Measurements from ENCODE around the gene A3GALT2.

A3GALT2 gene

GRCh38 chr1:33350611-33351280 lies 29.8 kb upstream of the A3GALT2 start:
- DNase-seq (ENCODE audit: low read depth), result no peak

GRCh38 chr1:33349778-33350610 lies 29.1 kb upstream of the A3GALT2 start:
- peak; percentile 89 for DNase-seq (ENCODE audit: low read depth)

GRCh38 chr1:33349081-33349759 lies 28.3 kb upstream of the A3GALT2 start:
- peak; percentile 55 for DNase-seq (ENCODE audit: low read depth)

- DNase-seq (ENCODE audit: low read depth), result peak; percentile 52
These were observed 27.8 kb upstream of the A3GALT2 start for GRCh38 chr1:33348676-33349080.

GRCh38 chr1:33348194-33348593 lies 27.3 kb upstream of the A3GALT2 start:
- DNase-seq (ENCODE audit: low read depth), result peak; percentile 65

GRCh38 chr1:33347650-33347992 lies 26.7 kb upstream of the A3GALT2 start:
- DNase-seq (ENCODE audit: low read depth), result peak; percentile 71

- DNase-seq (ENCODE audit: low read depth), result peak; percentile 98
These were observed 26.2 kb upstream of the A3GALT2 start for GRCh38 chr1:33346927-33347649.

- DNase-seq (ENCODE audit: low read depth), result no peak
These were observed 25.6 kb upstream of the A3GALT2 start for GRCh38 chr1:33346533-33346926.

- no peak for DNase-seq (ENCODE audit: low read depth)
These were observed 24.1 kb upstream of the A3GALT2 start for GRCh38 chr1:33344896-33345560.

- no peak for DNase-seq (ENCODE audit: low read depth)
These were observed 22.6 kb upstream of the A3GALT2 start for GRCh38 chr1:33343539-33343938.

- DNase-seq (ENCODE audit: low read depth), result peak; percentile 98
These were observed 21.3 kb upstream of the A3GALT2 start for GRCh38 chr1:33342041-33342723.

- DNase-seq (ENCODE audit: low read depth), result peak; percentile 23
These were observed 20.3 kb upstream of the A3GALT2 start for GRCh38 chr1:33341190-33341589.

GRCh38 chr1:33339413-33339812 lies 18.5 kb upstream of the A3GALT2 start:
- peak; percentile 39 for DNase-seq (ENCODE audit: low read depth)

GRCh38 chr1:33338440-33339211 lies 17.7 kb upstream of the A3GALT2 start:
- peak; percentile 70 for DNase-seq (ENCODE audit: low read depth)

- no peak for DNase-seq (ENCODE audit: low read depth)
These were observed 17.1 kb upstream of the A3GALT2 start for GRCh38 chr1:33338048-33338439.

GRCh38 chr1:33337441-33337840 lies 16.5 kb upstream of the A3GALT2 start:
- no peak for DNase-seq (ENCODE audit: low read depth)

GRCh38 chr1:33336580-33336979 lies 15.7 kb upstream of the A3GALT2 start:
- DNase-seq (ENCODE audit: low read depth), result no peak

GRCh38 chr1:33335020-33335419 lies 14.1 kb upstream of the A3GALT2 start:
- no peak for DNase-seq (ENCODE audit: low read depth)

- DNase-seq (ENCODE audit: low read depth), result peak; percentile 57
These were observed 13.2 kb upstream of the A3GALT2 start for GRCh38 chr1:33334081-33334552.

GRCh38 chr1:33332881-33333280 lies 12.0 kb upstream of the A3GALT2 start:
- DNase-seq (ENCODE audit: low read depth), result no peak

Data from ELR (cell line).